HT-29 (cell line): ENCODE data around the gene CRYGC. TPM values are rescaled to one million over a fixed set of nuclear protein-coding genes. Genes with fewer than 3 reads are reported as not detected.
"Not testable (repeated sequence)": the region's sequence is repeated elsewhere in the genome, so short reads cannot be mapped to it uniquely, and the experiment has no call there.

ENCODE experiments used
- DNase-seq: peaks from one replicate; pipeline ENCODE4 v3.0.0-alpha.2; 2015; ENCODE audit warnings: low spot score
- total RNA-seq: library from RNA; depleted of rRNA; stranded (reverse); fragments of >200 nt; shearing (Covaris generic); gene quantifications from 2 replicates; pipeline ENCODE4 v1.2.3, GENCODE V29; 2014

Gene CRYGC
- total RNA-seq, 1 experiment from 2014 or later, result not detected

- DNase-seq, result no peak
These were observed 7.1 kb upstream of the CRYGC start for GRCh38 chr2:208136716-208137094.

GRCh38 chr2:208135794-208136715 lies 6.4 kb upstream of the CRYGC start:
- DNase-seq, result no peak

DNA sequence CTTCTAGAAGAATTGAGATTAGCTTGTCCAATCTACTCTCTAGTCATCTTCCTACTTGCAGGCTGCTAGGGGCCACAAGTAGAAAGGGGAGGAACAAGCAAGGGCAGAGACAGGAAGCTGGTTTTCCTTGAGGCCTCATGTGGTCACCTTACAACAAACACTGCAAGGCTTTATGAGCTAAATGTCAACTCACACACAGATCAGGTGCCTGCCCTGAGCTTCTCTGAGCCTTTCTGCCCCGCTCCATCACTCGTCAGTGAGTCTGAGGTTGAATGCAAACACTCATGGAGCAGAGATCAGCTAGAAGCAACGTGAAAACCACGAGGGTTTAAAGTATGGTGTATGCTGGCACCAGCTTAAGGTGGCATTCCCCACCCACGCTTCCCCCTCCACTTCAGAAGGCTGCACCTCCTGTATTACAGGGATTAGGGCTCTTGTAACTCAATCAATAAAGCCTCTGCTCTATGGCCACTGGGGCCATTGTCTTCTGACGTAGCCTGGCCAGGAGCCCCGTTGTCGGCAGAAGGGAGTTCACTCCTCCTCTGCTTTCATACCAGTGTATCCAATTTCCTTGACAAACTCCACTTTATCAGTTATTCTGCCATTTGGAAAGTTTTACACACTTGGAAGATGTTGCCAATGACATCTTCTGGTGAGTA lies 5.4 kb upstream of the CRYGC start:
- DNase-seq, result peak; percentile 28

- DNase-seq, result no peak
These were observed 1.1 kb upstream of the CRYGC start for GRCh38 chr2:208130712-208131110.

GRCh38 chr2:208128136-208128535 lies 1.5 kb downstream of the CRYGC start:
- no peak for DNase-seq

DNA sequence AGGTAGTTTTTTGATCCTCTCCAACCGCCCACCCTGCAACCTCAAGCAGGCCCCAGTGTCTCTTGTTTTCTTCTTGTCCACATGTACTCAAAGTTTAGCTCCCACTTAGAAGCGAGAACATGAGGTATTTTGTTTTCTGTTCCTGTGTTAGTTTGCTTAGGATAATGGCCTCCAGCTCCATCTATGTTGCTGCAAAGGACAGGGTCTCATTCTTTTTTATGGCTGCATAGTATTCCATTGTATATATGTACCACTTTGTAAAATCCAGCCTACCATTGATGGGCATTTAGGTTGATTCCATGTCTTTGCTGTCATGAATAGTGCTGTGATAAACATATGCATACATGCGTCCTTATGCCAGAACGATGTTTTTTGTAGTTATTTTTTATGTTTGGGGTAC lies 2.5 kb downstream of the CRYGC start:
- no peak for DNase-seq

DNA sequence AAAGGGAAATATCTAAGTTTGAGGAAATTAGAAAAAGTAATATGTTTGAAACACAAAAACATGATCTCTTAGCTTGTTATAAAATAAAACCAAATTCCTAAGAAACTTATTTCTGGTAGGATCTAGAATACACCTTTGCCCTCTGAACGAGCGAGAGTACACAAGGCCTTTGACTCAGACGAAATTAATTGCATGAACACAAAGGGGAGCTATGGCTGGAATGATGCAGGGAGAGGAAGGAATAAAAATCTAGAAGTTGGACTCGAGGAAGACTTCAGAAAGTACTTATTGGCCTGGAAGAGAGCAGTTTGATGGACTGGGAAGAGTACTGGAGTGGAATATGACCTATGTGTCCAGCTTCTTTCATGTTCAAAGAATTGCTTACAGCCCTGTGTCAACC lies 4.4 kb downstream of the CRYGC start:
- DNase-seq, result no peak

- not testable (repeated sequence) for DNase-seq
These were observed 5.5 kb downstream of the CRYGC start, which contains the start of gene CRYGD for GRCh38 chr2:208124013-208124715. Gene CRYGD, minus strand, starts transcription at chr2:208124524. Its CDS starts 51 bp downstream, at chr2:208124473.

DNA sequence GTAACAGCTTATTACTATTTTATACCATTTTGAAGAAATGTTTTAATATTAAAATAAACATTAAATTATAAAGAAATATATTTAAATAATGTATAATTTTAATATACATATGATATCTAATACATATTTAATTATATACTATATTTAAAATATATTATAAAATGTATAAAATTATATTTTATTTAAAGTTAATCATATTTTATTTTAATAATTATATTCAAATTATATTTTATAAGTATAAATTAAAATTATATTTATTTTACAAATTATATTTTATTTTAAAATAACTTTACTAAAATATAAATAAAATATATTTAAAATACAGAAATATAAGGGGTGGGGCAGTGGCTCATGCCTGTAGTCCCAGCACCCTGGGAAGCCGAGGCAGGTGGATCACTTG lies 7.4 kb downstream of the CRYGC start:
- no peak for DNase-seq

DNA sequence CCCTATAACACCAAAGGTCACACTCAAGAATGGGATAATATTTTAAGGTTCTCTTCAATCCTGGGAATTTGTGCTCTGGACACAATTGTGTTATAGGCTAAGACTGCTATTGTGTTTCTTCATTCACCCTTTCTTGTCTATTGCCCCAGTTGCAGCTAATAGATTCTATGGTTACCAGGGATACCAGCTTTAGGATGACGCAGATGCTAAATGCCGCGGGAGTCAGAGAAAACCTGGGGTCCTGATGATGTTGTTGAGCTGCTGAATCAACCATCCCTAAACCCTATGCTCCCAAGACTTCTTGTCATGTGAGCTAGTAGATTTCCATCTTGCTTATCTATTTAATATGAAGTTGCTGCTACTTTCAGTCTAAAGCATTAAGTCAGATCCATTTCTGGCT lies 10.7 kb downstream of the CRYGC start:
- no peak for DNase-seq

GRCh38 chr2:208117390-208117789 lies 12.2 kb downstream of the CRYGC start:
- DNase-seq, result not testable (repeated sequence)

DNA sequence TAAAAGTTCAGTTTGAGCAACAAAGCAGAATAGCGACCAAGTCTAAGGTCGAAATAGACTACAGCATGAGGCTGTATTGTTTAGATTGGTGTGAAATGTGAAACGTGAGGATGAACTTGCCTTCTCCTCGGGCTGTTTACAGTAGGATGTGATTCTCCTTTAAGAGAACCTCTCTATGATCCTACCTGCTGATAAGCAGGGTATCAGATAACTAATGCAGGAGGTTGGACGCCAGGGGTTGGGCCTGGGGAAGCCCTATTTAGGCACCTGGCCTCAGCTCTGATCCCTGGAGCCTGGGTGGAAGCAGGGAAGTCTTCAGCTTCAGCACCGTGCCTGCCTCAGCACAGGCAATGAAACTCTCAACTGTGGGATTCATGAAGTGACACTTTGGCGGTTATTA lies 16.7 kb downstream of the CRYGC start:
- DNase-seq, result no peak

DNA sequence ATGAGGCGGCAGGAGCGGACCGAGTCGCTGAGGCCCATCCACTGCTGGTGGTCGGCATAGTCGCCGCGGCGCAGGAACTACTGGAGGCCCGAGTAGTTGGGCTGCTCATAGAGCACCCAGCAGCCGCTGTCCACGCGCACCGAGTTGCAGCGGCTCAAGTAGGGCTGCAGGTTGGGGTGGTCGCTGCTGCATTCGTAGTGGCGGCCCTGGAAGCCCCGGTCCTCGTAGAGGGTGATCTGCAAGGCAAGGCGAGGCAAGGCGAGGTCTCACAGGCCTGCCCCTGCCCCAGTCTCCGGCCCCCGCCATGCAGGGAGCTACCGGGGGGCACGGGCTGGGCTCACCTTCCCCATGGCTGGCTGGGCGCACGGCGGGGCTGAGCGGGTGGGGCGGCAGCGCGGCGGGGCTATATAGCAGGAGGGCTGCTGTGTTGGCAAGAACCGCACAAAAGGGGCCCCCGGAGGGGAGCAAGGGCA lies 17.3 kb downstream of the CRYGC start:
- not testable (repeated sequence) for DNase-seq

DNA sequence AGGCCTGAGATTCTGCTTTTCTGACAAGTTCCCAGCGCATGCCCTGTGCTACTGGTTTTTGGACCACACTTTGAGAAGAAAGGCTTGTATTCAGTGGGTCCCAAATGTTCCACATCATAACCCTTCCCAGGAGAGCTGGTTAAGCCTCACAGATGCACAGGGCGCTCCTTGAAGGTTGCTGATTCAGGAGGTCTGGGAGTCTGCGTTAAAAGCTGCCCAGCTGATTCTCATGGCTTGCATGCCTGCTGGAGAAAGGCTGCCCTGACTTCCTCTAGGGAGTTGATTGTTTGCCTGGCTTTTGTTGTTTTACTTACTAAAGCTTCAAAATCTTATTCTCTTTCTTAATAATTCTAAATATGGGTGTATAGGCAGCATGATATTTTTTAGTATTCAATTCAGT lies 26.0 kb downstream of the CRYGC start:
- no peak for DNase-seq

DNA sequence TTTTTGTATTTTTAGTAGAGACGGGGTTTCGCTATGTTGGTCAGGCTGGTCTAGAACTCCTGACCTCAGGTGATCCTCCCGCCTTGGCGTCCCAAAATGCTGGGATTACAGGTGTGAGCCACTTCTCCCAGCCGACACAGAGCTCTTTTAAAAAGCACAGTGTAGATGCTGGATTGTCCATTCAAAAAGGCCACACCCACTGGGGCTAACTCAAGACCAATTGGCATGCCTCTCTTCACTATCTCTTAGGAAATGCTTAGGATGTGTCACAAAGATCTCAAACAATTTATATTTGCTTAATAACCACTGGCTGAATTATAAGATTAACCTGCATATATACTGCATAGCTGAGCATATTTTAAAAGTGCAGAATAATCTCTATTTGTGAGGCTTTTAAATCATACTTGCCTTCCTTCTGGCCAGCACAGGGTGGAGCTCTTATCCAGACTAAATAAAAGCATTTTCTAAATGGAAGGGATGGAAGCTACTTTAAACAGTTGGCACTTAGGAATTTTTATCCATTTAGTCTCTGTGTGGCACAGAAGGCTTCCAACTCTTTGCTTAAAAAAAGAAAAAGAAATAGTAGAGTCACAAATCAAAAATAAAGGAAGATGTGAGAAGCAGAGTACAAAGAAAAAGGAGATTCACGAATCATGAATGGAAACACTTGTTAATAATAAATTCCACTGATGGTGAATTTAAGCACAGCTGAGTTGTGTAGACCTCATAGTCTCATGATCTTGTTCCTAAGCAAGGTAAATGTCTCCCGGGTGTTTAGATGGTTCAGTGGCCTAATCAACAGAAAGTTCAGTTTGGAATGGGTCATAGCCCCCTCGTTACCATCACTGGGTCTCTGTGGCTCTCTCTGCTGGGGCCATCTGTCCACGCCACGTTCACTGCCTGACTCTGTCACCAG lies 27.7 kb downstream of the CRYGC start:
- peak; percentile 55 for DNase-seq

GRCh38 chr2:208099682-208100470 lies 29.8 kb downstream of the CRYGC start:
- no peak for DNase-seq

DNA sequence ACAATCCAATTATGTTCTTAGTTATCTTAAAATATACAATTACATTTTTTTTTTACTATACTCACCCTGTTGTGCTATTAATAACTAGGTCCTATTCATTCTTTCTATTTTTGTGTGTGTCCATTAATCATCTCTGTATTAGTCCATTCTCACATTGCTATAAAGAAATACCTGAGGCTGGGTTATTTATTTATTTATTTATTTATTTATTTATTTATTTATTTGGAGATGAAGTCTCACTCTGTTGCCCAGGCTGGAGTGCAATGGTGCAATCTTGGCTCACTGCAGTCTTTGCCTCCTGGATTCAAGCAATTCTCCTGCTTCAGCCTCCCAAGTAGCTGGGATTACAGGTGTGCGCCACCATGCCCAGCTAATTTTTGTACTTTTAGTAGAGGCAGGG lies 30.9 kb downstream of the CRYGC start:
- DNase-seq, result not testable (repeated sequence)

DNA sequence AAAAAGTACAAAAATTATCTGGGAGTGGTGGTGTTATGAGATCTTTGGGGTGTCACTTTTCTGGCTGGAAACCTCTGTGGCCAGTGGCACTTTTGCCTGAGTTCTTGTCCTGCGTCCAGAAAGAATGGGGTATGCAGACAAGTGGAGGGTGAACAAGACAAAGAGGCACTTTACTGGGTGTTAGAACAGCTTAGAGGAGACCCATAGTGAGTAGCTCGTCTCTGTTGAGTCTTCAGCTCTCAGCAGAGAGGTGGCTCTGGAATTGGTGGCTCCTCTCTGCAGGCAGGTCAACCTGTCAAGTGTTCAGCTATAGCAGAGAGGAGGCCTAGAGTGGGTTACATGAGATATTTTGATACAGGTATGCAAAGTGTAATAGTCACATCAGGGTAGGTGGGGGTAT lies 31.4 kb downstream of the CRYGC start:
- DNase-seq, result no peak

DNA sequence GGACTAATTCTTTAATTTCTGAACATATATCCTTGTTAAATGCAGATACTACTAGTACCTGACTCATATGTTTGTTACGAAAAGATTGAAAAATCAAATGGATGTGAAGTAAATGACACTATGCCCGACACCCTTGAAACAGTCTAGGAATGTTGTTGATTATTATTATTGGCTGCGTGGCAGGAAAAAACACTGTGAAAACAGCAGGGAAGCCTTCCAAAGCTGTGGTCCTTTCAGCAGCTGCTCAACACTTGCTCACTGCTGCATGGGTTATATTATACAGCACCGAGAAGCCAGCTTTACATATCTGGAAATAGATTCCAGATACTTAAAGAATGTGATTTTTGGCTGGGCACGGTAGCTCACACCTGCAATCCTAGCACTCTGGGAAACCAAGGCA lies 31.8 kb downstream of the CRYGC start:
- DNase-seq, result no peak

DNA sequence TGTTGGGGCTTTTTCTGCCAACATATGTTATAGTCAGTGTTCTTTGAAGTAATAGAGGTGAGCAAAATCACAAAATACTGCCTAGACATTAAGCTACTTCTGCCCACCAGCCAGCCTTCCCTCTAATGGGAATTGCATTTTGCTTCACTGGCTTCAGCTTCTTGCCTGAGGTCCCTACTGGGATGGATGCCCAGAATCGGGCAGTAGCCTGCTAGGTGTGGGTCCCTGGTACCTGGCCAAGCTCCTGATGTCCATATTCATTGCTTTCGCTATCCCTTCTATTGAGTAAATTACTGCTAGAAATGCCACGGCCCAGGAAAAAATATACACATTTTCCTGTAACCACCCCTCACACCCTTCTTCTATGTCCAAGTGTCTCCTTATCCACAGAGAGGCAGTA lies 32.3 kb downstream of the CRYGC start:
- DNase-seq, result no peak
